Caco-2 (cell line): Measurements from ENCODE around the gene ZKSCAN3. TPM values are rescaled to one million over a fixed set of nuclear protein-coding genes. Genes with fewer than 3 reads are reported as not detected.

Experiments used
- BruUV-seq: library from RNA; stranded (reverse); fragments of 400-500 nt; replicated peaks from 2 replicates; lab custom pipeline; 2021; lab: Mats Ljungman, UMichigan
- CTCF ChIA-PET: fragments of 300-600 bp; sonication (Branson Sonifier 250); formaldehyde crosslinking; loops from one replicate; lab custom pipeline; 2022; ENCODE audit warnings: antibody characterized with exemption; lab: Charles Lee
- POLR2A ChIA-PET: fragments of 300-600 bp; sonication (Branson Sonifier 250); formaldehyde crosslinking; loops from one replicate; lab custom pipeline; 2022; ENCODE audit warnings: antibody characterized with exemption; lab: Charles Lee
- DNase-seq, 2 experiments: peaks; one replicate each; pipeline versions ENCODE4 v3.0.0 to v3.0.0-alpha.2; 2020 to 2022
- H3K27me3 ChIP-seq: replicated peaks from 2 replicates; pipeline ENCODE4 v1.6.0; 2011; ENCODE audit warnings: low read length; ENCODE audit not compliant: control insufficient read depth, insufficient read depth
- H3K36me3 ChIP-seq: 2 replicates; pipeline ENCODE4 v1.5.1; 2011; ENCODE audit warnings: low read length; ENCODE audit not compliant: control insufficient read depth, insufficient read depth
- H3K4me1 ChIP-seq: fragments of 250-450 bp; sonication (Bioruptor Pico); 2 replicates; pipeline ENCODE4 v1.5.1; 2020; ENCODE audit warnings: mild to moderate bottlenecking
- H3K4me3 ChIP-seq: 2 replicates; pipeline ENCODE4 v1.5.1; 2011; ENCODE audit warnings: low read depth, mild to moderate bottlenecking, control low read depth, low read length
- H3K9me3 ChIP-seq: fragments of 250-450 bp; sonication (Bioruptor Pico); 2 replicates; pipeline ENCODE4 v1.5.1; 2020; ENCODE audit warnings: mild to moderate bottlenecking, moderate library complexity
- H3K27ac Mint-ChIP-seq: one replicate; pipeline ENCODE4 v1.8.0; 2022; ENCODE audit warnings: mixed read lengths; ENCODE audit not compliant: unreplicated experiment
- H3K27me3 Mint-ChIP-seq: one replicate; pipeline ENCODE4 v1.8.0; 2022; ENCODE audit warnings: mixed read lengths; ENCODE audit not compliant: insufficient read depth, unreplicated experiment
- H3K36me3 Mint-ChIP-seq: one replicate; pipeline ENCODE4 v1.8.0; 2022; ENCODE audit warnings: mild to moderate bottlenecking, mixed read lengths; ENCODE audit not compliant: insufficient read depth, unreplicated experiment
- H3K4me1 Mint-ChIP-seq: one replicate; pipeline ENCODE4 v1.8.0; 2022; ENCODE audit warnings: low read depth, mixed read lengths; ENCODE audit not compliant: unreplicated experiment
- H3K4me3 Mint-ChIP-seq: one replicate; pipeline ENCODE4 v1.8.0; 2022; ENCODE audit warnings: mild to moderate bottlenecking, moderate library complexity, mixed read lengths; ENCODE audit not compliant: unreplicated experiment
- H3K9me3 Mint-ChIP-seq: one replicate; pipeline ENCODE4 v1.8.0; 2022; ENCODE audit warnings: mixed read lengths; ENCODE audit not compliant: unreplicated experiment
- intact Hi-C: fragments of 100-400 bp; cut with micrococcal nuclease; formaldehyde crosslinking; loops from one replicate; pipeline ENCODE4 v1.10.0; 2022; ENCODE audit not compliant: unreplicated experiment
- total RNA-seq: library from RNA; stranded (reverse); gene quantifications from 2 replicates; pipeline ENCODE4 v1.2.3, GENCODE V29; 2022
- TF ChIP-seq, protein P1 (sequence below), 2 experiments: fragments of 200-600 bp in 1 of 2; IDR thresholded peaks; 1 replicate in 1 of 2; 2 replicates in 1 of 2; pipeline versions ENCODE4 v1.5.1 to v1.8.0; 2011 to 2022; ENCODE audit warnings: antibody characterized with exemption in 1 of 2, control low read depth in 1 of 2, inconsistent platforms in 1 of 2, low read depth in 1 of 2, low read length in 1 of 2, mild to moderate bottlenecking in 1 of 2, moderate library complexity in 1 of 2; ENCODE audit not compliant: insufficient read depth in 1 of 2, severe bottlenecking in 1 of 2, unreplicated experiment in 1 of 2

ZKSCAN3 gene
- total RNA-seq, 1 experiment from 2014 or later = 4.3 TPM

DNA sequence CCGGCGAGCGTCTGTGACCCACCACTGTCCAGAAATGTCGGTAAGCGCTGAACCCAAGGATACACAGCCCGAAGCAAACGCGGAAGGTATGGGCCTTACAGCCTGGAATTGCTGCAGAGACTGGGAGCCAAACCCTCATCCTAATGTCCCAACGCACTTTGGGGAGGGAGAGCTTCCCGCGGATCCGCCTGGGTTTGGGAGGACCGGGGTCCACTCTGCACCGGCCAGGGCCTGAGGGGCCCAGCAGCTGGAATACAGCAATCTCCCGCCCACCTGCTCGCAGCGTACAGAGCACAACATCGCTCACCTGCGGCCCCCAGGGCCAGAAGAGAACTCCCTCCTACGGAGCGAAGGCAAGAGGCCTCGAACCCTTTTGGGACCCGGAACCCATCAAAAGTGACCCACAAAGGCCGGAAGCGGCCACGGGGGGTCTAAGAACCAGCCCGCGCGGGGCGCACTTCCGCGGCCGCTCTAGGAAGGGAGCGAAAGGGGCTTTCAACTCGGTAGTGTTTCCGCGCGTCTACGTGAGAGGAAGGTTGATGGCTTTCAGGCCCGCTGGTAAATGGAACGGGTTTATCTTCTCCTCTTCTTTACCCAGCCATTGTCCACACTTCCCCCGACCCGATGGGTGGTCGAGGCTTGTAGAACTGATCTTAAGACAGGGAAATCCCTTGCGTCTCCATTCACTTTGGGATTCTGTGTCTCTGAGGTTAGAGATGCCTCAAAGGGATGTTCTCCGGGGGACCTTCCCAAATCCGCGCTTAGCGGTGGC lies 49.8 kb downstream of the ZKSCAN3 start, which contains the start of gene ZSCAN12:
Gene ZSCAN12, minus strand, starts transcription at position 398 of the 772 bp plus-strand sequence. CDS start 1,342 bp downstream, outside the sequence.
- Mint-ChIP-seq H3K4me1 (no peaks in the 10 kb centered on the region), H3K9me3 (no peaks in the 10 kb centered on the region), H3K36me3 (no peaks in the 10 kb centered on the region), H3K4me3 (no peak within 1 kb of the TSS), H3K27ac (no peak within 1 kb of the TSS), H3K27me3 (peaks cover 7% of the 10 kb centered on the region)
- no TSS peak for BruUV-seq
- CTCF ChIA-PET = no interaction called here
- H3K9me3 ChIP-seq = no peaks in the 10 kb centered on the region
- no peaks in the 10 kb centered on the region for H3K4me1 ChIP-seq
- H3K27me3 ChIP-seq = no peaks in the 10 kb centered on the region
- H3K36me3 ChIP-seq = no peaks in the 10 kb centered on the region
- intact Hi-C loops = no loop called here
- H3K4me3 ChIP-seq = no peak within 1 kb of the TSS
- POLR2A ChIA-PET = no interaction called here
- DNase-seq = no peak
- TF ChIP-seq, protein P1, sequence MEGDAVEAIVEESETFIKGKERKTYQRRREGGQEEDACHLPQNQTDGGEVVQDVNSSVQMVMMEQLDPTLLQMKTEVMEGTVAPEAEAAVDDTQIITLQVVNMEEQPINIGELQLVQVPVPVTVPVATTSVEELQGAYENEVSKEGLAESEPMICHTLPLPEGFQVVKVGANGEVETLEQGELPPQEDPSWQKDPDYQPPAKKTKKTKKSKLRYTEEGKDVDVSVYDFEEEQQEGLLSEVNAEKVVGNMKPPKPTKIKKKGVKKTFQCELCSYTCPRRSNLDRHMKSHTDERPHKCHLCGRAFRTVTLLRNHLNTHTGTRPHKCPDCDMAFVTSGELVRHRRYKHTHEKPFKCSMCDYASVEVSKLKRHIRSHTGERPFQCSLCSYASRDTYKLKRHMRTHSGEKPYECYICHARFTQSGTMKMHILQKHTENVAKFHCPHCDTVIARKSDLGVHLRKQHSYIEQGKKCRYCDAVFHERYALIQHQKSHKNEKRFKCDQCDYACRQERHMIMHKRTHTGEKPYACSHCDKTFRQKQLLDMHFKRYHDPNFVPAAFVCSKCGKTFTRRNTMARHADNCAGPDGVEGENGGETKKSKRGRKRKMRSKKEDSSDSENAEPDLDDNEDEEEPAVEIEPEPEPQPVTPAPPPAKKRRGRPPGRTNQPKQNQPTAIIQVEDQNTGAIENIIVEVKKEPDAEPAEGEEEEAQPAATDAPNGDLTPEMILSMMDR (IDR thresholded peaks at IDR 0.05; ENCODE audit: insufficient read depth in 1 of 2, low read depth in 1 of 2, low read length in 1 of 2, severe bottlenecking in 1 of 2, unreplicated experiment in 1 of 2) = no peak

DNA sequence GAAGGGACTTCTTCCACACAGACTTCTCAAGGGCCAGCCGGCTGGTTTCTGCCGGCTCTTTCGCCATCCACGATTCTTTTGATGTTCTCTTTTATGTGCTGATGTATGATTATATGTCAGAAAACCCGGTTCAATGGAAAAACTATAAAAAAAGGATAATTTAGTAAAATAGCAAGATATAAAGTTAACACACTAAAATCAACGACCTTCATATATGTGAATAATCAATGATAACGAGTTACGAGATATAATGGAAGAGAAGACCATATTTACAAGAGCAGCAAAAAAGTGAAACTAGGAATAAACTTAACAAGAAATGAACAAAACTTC lies 50.3 kb downstream of the ZKSCAN3 start:
- Mint-ChIP-seq H3K27me3 (peaks cover 6% of the 10 kb centered on the region), H3K27ac (no peak overlapping the region), H3K4me3 (no peak overlapping the region), H3K4me1 (no peaks in the 10 kb centered on the region), H3K9me3 (no peaks in the 10 kb centered on the region), H3K36me3 (no peaks in the 10 kb centered on the region)
- POLR2A ChIA-PET = no interaction called here
- Histone ChIP-seq H3K27me3 (no peaks in the 10 kb centered on the region), H3K36me3 (no peaks in the 10 kb centered on the region), H3K9me3 (no peaks in the 10 kb centered on the region), H3K4me3 (no peak overlapping the region), H3K4me1 (no peaks in the 10 kb centered on the region)
- intact Hi-C loops = no loop called here
- CTCF ChIA-PET = no interaction called here
- no TSS peak for BruUV-seq
- DNase-seq = no peak
- TF ChIP-seq, protein P1 (IDR thresholded peaks at IDR 0.05; ENCODE audit: insufficient read depth in 1 of 2, low read depth in 1 of 2, low read length in 1 of 2, severe bottlenecking in 1 of 2, unreplicated experiment in 1 of 2) = no peak

DNA sequence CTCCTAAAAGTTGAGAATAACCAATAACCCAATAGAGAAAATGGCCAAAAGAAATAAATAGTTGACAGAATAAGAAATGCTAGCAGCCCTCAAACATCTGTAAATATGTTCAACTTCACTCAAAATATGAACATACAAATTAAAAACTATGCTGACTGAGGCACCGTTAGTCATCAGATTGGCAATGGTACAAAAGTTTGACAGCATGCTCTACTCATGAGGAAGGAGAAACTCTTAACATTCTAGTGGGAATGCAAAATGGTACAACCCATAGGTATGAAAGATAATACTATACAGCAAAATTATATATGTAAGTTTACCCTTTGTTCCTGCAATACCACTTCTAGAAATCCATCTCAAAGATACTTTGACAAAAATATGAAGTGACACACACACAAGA lies 51.4 kb downstream of the ZKSCAN3 start:
- POLR2A ChIA-PET = no interaction called here
- TF ChIP-seq, protein P1 (IDR thresholded peaks at IDR 0.05; ENCODE audit: insufficient read depth in 1 of 2, low read depth in 1 of 2, low read length in 1 of 2, severe bottlenecking in 1 of 2, unreplicated experiment in 1 of 2) = no peak
- Histone ChIP-seq H3K27me3 (no peaks in the 10 kb centered on the region), H3K4me1 (no peaks in the 10 kb centered on the region), H3K4me3 (no peak overlapping the region), H3K36me3 (no peaks in the 10 kb centered on the region), H3K9me3 (no peaks in the 10 kb centered on the region)
- Mint-ChIP-seq H3K36me3 (no peaks in the 10 kb centered on the region), H3K27me3 (peaks cover 4% of the 10 kb centered on the region), H3K9me3 (no peaks in the 10 kb centered on the region), H3K4me1 (no peaks in the 10 kb centered on the region), H3K27ac (no peak overlapping the region), H3K4me3 (no peak overlapping the region)
- no TSS peak for BruUV-seq
- intact Hi-C loops = no loop called here
- DNase-seq = no peak
- CTCF ChIA-PET = no interaction called here
